ENCODE measurements around the gene ARNT2. TPM values are rescaled to one million over a fixed set of nuclear protein-coding genes. Genes with fewer than 3 reads are reported as not detected.

Gene ARNT2
- polyA plus RNA-seq, 12 donors, result 6.5 to 11.3 (median 7.2) TPM; not detected in 1

- no peak for DNase-seq
These were observed 37.5 kb downstream of the ARNT2 start for GRCh38 chr15:80441714-80442113.

- no peak for DNase-seq
These were observed 38.7 kb downstream of the ARNT2 start for GRCh38 chr15:80442728-80443403.

GRCh38 chr15:80444680-80445251 lies 40.6 kb downstream of the ARNT2 start:
- no peak for DNase-seq

GRCh38 chr15:80445300-80446041 lies 41.3 kb downstream of the ARNT2 start:
- DNase-seq, result no peak

- no peak for DNase-seq
These were observed 42.9 kb downstream of the ARNT2 start for GRCh38 chr15:80447077-80447476.

GRCh38 chr15:80449825-80450224 lies 45.6 kb downstream of the ARNT2 start:
- DNase-seq, result no peak

- no peak for DNase-seq
These were observed 46.7 kb downstream of the ARNT2 start for GRCh38 chr15:80450811-80451321.

- DNase-seq, result no peak
These were observed 48.0 kb downstream of the ARNT2 start for GRCh38 chr15:80452166-80452565.

- no peak for DNase-seq
These were observed 51.0 kb downstream of the ARNT2 start for GRCh38 chr15:80455051-80455648.

- peak; percentile 64 for DNase-seq
These were observed 51.7 kb downstream of the ARNT2 start for GRCh38 chr15:80455668-80456442.

GRCh38 chr15:80456517-80457492 lies 52.6 kb downstream of the ARNT2 start:
- DNase-seq, result no peak

- no peak for DNase-seq
These were observed 53.7 kb downstream of the ARNT2 start for GRCh38 chr15:80457896-80458295.

GRCh38 chr15:80458580-80458979 lies 54.4 kb downstream of the ARNT2 start:
- no peak for DNase-seq

GRCh38 chr15:80459380-80459779 lies 55.2 kb downstream of the ARNT2 start:
- no peak for DNase-seq

- no peak for DNase-seq
These were observed 55.6 kb downstream of the ARNT2 start for GRCh38 chr15:80459818-80460217.

GRCh38 chr15:80461356-80462095 lies 57.3 kb downstream of the ARNT2 start:
- DNase-seq, result peak; percentile 25

GRCh38 chr15:80462111-80462510 lies 57.9 kb downstream of the ARNT2 start:
- DNase-seq, result no peak

- no peak for DNase-seq
These were observed 58.8 kb downstream of the ARNT2 start for GRCh38 chr15:80462836-80463512.

Measured in muscle of arm (tissue), 12 donors.